HG02970 (cell line): ENCODE data around the gene MNS1.
"Not testable (repeated sequence)": the region's sequence is repeated elsewhere in the genome, so short reads cannot be mapped to it uniquely, and the experiment has no call there.

Experiments used
- ATAC-seq: cut with Tn5 transposase; IDR thresholded peaks from one replicate; pipeline ENCODE4 v1.9.1; 2021; ENCODE audit warnings: mild to moderate bottlenecking, moderate library complexity, moderate number of reproducible peaks; ENCODE audit not compliant: unreplicated experiment, low FRiP score

The MNS1 gene

GRCh38 chr15:56456229-56456628 lies 8.7 kb downstream of the MNS1 start:
- no peak for ATAC-seq

- no peak for ATAC-seq
Observed at GRCh38 chr15:56454836-56455235, 10.1 kb downstream of the MNS1 start.

- no peak for ATAC-seq
Observed at GRCh38 chr15:56445746-56446145, 19.2 kb downstream of the MNS1 start.

- ATAC-seq = no peak
Observed at GRCh38 chr15:56442354-56442753, 22.6 kb downstream of the MNS1 start.

GRCh38 chr15:56440214-56440770 lies 24.6 kb downstream of the MNS1 start:
- no peak for ATAC-seq

GRCh38 chr15:56432304-56432703 lies 32.6 kb downstream of the MNS1 start:
- ATAC-seq = no peak

GRCh38 chr15:56428821-56429458 lies 36.0 kb downstream of the MNS1 start:
- no peak for ATAC-seq

- ATAC-seq = no peak
Observed at GRCh38 chr15:56425976-56426375, 39.0 kb downstream of the MNS1 start.

GRCh38 chr15:56425276-56425675 lies 39.7 kb downstream of the MNS1 start:
- no peak for ATAC-seq

- not testable (repeated sequence) for ATAC-seq
Observed at GRCh38 chr15:56413114-56413733, 51.7 kb downstream of the MNS1 start.

- ATAC-seq = no peak
Observed at GRCh38 chr15:56411122-56411749, 53.7 kb downstream of the MNS1 start.

- ATAC-seq = no peak
Observed at GRCh38 chr15:56410721-56411120, 54.2 kb downstream of the MNS1 start.

- not testable (repeated sequence) for ATAC-seq
Observed at GRCh38 chr15:56399209-56399608, 65.7 kb downstream of the MNS1 start.

GRCh38 chr15:56397325-56397724 lies 67.6 kb downstream of the MNS1 start:
- ATAC-seq = not testable (repeated sequence)

- no peak for ATAC-seq
Observed at GRCh38 chr15:56394909-56395308, 70.0 kb downstream of the MNS1 start.

- no peak for ATAC-seq
Observed at GRCh38 chr15:56393277-56393676, 71.7 kb downstream of the MNS1 start.

GRCh38 chr15:56390739-56391267 lies 74.1 kb downstream of the MNS1 start:
- no peak for ATAC-seq

GRCh38 chr15:56385908-56386307 lies 79.0 kb downstream of the MNS1 start:
- no peak for ATAC-seq

- no peak for ATAC-seq
Observed at GRCh38 chr15:56383010-56383409, 81.9 kb downstream of the MNS1 start.
